HG03159 (cell line): ENCODE data around the gene AADACL4.
"Not testable (repeated sequence)": the region's sequence is repeated elsewhere in the genome, so short reads cannot be mapped to it uniquely, and the experiment has no call there.

ENCODE experiments used
- ATAC-seq: cut with Tn5 transposase; IDR thresholded peaks from one replicate; pipeline ENCODE4 v1.9.1; 2021; ENCODE audit warnings: mild to moderate bottlenecking, moderate library complexity; ENCODE audit not compliant: unreplicated experiment

Gene AADACL4

GRCh38 chr1:12629511-12629956 is 14.4 kb upstream of the AADACL4 start:
- ATAC-seq, result no peak

GRCh38 chr1:12629985-12630760 is 13.7 kb upstream of the AADACL4 start:
- ATAC-seq, result no peak

GRCh38 chr1:12630946-12631530 is 12.8 kb upstream of the AADACL4 start:
- ATAC-seq, result no peak

GRCh38 chr1:12631571-12631970 is 12.3 kb upstream of the AADACL4 start:
- ATAC-seq, result no peak

DNA sequence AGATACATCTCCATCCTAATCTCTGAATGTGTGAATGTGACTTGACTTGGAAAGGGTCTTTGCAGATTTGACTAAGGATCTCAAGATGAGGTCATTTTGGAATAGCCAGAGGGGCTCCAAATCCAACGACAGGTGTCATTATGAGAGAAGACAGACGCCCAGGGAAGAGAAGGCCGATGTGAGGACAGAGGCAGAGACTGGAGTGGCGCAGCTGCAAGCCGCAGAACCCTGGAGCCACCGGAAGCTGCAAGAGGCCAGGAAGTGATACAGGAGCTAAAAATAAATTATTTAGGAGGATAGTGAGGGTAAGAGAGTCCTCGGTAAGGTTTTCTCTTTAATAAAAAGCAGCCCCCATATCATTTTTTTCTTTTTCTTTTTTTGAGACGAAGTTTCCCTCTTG is 9.7 kb upstream of the AADACL4 start:
- no peak for ATAC-seq

DNA sequence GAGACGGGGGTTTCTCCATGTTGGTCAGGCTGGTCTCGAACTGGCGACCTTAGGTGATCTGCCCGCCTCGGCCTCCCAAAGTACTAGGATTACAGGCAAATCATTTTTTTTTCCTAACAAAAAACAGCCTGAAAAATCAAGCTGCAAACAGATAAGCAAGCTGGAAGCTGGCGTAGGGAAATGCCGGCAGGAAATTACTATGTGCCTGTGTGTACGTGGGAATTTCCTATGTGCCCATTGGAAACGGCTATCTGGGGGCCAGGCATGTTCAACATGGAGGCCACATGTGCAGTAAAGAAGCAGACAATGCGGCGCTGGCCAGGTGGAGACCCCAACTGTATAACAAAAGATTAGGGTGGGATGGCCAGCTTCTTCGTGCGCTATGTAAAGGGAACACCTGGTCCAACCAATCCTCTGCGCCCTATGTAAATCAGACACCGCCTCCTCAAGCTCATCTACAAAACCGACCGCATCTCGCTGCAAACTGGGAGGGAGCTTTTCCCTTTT is 9.1 kb upstream of the AADACL4 start:
- ATAC-seq, result no peak

DNA sequence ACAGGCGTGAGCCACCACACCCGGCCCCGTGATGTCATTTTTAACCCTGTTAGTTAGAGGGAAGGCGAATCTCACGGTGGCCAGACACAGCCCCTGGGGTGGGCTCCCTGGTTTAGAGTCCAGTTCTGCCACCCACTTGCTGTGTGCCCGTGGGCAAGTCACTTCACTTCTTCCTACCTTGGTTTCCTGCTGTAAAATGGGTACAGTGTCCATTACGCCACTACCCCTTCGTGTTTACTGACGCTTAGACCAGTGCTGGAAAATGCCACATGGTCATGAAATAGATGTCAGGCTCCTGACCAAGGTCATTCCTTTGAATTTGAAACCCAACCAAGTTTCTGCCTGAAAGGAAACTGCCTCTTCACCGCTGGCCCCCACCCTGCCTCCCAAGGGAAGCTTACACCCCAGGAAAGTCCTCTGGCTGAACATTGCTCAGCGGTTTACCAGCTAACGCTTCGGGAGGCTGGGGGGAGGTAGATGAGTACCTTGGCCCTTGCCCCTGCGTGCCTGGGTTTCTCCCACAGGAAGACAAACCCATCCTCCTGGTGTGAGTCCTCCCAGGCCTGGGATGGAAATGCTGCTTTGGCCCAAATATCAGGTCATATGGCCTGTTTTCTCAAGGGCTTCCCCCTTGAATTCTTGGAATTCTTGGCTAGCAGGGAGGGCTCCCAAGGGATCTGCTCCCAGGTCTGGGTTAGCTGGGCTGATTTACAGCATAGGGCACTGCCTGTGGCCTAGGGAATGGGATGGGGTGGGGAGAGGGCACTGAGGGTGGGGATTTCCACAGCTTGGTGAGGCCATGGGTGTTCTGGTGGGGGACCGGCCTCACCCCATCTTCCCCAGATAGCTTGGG is 7.6 kb upstream of the AADACL4 start:
- no peak for ATAC-seq

- ATAC-seq, result no peak
Measured at GRCh38 chr1:12637693-12638092, 6.2 kb upstream of the AADACL4 start.

DNA sequence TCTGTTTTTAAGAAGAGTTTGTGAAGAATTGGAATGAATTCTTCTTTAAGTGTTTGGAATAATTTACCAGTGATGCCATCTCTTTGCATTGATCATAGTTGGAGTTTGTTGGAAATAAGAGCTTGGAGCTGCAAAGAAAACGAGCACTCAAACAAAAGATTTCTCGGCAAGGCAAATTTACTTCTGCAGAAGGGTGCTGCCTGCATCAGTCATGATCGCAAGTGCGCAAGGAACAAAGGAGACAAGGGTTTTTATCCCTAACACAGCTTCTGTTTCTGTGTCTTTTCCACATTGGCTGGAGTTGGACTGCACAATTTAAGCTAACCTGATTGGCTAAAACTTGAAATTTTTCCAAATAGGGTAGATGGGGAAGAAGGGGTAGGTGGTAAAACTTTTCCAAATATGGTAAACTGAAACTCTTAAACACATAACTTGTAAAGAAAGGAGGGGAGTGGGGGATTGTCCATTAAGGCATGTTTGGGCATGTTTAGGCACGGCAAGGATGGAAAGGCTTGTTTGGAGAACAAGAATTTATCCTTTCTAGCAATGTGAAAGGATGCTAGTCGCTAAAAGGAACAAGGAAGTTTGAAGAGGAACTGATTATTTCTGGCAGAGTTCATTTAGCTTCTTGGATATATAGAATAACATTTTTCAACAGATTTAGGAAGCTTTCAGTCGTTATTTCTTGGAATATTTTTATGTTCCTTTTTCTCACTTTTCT is 3.5 kb upstream of the AADACL4 start:
- no peak for ATAC-seq

DNA sequence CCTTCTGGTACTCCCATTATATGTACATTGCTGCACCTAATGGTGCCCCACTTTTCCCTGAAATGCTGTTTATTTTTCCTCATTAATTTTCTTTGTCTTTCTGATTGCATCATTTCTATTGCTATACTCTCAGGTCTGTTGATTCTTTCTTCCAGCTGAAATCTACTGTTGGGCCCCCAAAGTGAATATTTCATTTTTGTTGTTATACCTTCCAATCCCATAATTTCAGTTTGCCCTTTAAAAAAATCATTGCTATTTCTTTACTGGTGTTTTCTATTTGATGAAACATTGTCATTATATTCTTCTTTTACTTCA is 3.0 kb upstream of the AADACL4 start:
- ATAC-seq, result no peak

GRCh38 chr1:12643079-12643478 is 806 bp upstream of the AADACL4 start:
- ATAC-seq, result no peak

DNA sequence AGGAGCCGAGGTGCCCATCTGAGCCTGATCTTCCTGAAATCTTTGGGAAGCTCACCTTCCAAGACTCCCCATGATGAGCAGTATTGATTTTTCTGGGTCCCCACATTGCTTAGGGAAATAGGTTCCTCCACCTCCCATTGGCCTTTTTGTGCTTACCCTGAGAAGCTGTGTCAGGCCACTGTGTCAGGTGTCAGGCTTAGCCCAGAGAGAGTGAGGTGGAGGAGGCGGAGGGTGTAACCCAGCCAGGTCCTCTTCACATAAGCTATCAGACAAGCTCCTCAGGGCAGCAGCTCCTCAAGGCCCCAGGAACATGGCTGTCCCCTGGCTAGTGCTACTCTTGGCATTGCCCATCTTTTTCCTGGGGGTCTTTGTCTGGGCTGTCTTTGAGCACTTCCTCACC is 352 bp downstream of the AADACL4 start:
- ATAC-seq, result no peak

GRCh38 chr1:12644829-12645228 is 944 bp downstream of the AADACL4 start:
- ATAC-seq, result no peak

DNA sequence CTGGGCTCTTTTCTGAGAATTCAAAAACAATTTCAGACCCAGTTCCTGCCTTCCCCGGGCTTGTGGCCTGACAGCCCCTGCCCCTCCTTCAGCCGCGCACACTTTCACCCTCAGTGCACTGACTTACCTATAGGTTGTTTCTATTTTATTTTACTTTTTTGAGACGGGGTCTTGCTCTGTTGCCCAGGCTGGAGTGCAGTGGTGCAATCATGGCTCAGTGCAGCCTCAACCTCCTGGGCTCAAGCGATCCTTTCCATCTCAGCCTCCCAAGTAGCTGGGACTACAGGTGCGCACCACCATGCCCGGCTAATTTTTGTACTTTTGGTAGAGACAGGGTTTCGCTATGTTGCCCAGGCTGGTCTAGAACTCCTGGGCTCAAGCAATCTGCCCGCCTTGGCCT is 1.5 kb downstream of the AADACL4 start:
- ATAC-seq, result not testable (repeated sequence)

- no peak for ATAC-seq
Measured at GRCh38 chr1:12648741-12649140, 4.9 kb downstream of the AADACL4 start.

GRCh38 chr1:12649971-12650421 is 6.1 kb downstream of the AADACL4 start:
- ATAC-seq, result no peak

DNA sequence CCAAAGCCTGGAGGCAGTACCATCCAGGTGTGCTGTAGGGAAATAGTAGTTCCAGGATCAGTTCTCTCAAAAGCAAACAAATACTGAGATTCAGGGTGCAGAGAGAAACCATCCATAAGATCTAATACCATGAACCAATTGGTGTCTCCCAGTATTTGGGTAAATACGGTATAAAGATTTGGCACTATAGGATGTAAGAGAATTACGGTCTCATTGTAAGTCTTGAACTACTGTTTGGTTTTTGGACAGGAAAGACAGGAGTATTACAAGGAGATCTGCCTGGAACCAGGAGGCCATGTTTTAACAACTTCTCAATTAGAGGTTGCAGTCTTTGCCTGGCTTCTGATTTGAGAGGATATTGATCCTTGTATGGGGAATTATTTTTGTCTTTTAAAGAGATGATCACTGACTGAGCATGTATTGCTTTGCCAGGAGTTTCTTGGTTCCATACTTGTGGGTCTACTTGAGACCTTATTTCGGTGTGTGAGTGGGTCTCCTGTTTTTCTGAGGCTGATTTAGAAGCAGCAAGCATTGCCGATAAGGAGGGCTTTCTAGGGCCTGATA is 10.2 kb downstream of the AADACL4 start:
- ATAC-seq, result no peak

DNA sequence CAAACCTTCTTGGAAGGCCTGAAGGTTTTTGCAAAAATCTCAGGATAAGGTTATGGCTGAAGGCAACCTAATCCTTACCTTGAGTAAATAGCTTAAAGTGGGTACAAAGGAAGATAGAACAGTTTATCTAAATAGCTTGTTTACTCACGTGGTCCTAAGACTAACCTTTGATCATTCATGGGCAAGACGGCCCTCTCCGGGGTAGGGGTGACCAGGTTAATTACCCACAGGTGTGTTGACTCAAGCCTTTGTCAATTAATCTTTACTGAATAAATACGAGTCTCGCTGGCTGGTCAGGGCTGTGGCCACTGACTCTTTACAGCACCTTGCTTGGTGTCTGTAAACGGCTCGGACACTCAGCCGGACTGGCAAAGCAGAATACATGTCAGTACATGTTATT is 10.8 kb downstream of the AADACL4 start:
- ATAC-seq, result no peak

GRCh38 chr1:12656575-12656974 is 12.7 kb downstream of the AADACL4 start:
- no peak for ATAC-seq

DNA sequence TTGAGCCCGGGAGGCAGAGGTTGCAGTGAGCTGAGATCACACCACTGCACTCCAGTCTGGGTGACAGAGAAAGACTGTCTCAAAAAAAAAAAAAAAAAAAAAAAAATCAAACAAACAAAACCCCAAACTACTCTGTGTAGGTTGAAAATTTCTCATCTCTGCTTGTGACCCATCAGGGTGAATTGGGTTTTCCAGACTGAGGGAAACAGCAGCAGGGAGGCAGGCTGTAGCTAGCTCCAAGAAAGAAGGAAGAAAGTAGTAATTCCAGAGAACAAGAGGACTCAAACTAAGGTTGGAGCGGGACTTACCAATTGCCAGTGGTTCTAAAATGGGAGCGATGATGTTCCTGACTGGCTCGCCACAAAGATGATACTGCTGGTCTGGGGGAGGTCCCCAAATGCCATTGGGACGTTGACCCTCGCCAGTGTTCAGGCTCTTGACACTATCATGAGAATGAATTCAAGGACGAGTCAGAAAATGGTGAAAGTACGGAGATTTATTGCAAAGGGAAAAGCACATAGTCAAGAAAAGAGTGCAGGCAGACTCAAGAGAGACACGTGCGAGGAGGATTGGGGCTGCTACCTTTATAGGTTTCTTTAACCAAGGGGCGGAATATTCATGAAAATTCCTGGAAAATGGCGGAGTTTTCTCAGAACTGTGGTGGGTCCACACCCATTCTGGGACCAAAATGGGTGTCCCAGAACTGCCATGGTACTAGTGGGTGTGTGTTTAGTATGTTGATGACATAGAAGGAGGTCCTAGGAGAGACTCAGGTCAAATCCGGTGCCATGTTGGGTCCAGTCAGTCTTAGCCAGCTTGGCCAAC is 13.4 kb downstream of the AADACL4 start:
- ATAC-seq, result no peak
